Astrocyte of the spinal cord (primary cell): ENCODE data around the gene TRAPPC3.

Experiments
- DNase-seq: peaks from one replicate; pipeline ENCODE4 v3.0.0; 2011; ENCODE audit warnings: low read depth, low spot score
- H3K4me3 ChIP-seq: 2 replicates; pipeline ENCODE4 v1.5.1; 2011; ENCODE audit warnings: low read depth, mild to moderate bottlenecking, low read length, moderate library complexity
- in situ Hi-C: cut with HindIII; loops from 2 replicates; pipeline ENCODE4 v1.10.0; 2017; ENCODE audit warnings: low sequenced_read_pairs
- TF ChIP-seq, protein P1 (sequence below): IDR thresholded peaks from 2 replicates; pipeline ENCODE4 v1.5.1; 2012; ENCODE audit warnings: low read depth, mild to moderate bottlenecking, low read length, inconsistent platforms

TRAPPC3 gene

DNA sequence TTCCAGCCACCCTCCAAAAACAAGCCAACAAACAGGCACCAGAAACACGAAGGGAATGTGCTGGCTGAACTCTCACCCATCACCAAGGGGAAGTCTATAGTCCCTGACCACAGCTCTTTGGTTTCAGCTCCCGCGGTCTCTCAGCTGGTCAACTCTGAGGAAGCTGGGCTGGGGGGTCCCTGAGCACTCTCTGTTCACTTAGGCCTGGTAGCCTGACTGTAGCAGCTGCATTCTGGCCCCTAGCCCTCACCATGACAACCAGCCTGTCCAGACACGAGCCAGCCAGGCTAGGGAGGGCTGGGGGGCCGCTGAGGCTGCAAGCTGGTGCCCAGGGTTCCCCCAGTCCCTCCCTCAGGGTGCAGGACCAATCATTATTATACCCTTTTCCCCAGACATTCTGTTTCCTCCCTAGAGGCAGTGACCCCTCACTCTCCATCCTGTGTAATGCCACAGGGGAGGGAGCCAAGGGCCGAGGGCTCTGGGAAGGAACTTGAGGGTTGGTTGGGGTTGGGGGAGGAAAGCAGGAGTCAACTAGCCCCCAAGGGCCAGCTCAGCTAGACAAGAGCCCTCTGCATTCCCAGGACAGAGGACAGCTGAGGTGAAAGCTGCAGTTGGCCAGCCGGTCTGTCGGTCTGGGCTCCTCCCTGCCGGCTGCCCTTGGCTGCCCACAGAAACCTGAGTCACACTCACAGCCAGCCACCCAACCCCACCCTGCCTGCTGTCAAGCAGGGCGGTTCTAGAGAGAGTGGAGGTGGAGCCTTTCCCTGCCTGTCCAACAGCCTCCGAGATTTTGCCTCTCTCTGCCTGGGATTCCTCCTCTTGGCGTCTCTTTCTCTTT lies 1.2 kb upstream of the TRAPPC3 start:
- no peak overlapping the region for H3K4me3 ChIP-seq
- in situ Hi-C loops = no loop called here
- TF ChIP-seq, protein P1, sequence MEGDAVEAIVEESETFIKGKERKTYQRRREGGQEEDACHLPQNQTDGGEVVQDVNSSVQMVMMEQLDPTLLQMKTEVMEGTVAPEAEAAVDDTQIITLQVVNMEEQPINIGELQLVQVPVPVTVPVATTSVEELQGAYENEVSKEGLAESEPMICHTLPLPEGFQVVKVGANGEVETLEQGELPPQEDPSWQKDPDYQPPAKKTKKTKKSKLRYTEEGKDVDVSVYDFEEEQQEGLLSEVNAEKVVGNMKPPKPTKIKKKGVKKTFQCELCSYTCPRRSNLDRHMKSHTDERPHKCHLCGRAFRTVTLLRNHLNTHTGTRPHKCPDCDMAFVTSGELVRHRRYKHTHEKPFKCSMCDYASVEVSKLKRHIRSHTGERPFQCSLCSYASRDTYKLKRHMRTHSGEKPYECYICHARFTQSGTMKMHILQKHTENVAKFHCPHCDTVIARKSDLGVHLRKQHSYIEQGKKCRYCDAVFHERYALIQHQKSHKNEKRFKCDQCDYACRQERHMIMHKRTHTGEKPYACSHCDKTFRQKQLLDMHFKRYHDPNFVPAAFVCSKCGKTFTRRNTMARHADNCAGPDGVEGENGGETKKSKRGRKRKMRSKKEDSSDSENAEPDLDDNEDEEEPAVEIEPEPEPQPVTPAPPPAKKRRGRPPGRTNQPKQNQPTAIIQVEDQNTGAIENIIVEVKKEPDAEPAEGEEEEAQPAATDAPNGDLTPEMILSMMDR = no peak
- peak; percentile 97 for DNase-seq

- no peak overlapping the region for H3K4me3 ChIP-seq
- no peak for DNase-seq
- TF ChIP-seq, protein P1 = no peak
- in situ Hi-C loops = loop anchor here (25.0 kb wide), 2 partner anchors 137 to 262 kb away; no protein-coding TSS in a partner anchor
Measured at GRCh38 chr1:36149973-36150295, 648 bp upstream of the TRAPPC3 start.

DNA sequence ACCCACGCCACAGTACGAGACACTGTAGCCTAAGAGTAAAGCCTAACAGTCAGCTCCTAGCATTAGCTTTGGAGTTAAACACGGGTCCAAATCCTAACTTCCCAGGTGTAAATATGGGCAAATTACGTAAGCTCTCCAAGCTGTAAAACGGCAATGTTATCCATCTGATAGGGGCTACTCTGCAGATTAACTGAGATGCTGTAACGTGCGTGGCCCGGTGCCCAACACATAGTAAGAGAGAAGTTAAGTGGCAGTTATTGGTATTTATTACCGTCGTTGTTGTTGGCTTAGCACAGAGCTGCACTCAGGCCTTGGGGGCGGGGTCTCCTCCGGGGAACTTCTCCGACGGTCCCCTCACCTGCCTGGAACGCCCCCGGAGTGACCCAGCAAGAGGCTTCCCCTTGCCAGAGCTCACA lies 457 bp downstream of the TRAPPC3 start:
- in situ Hi-C loops = loop anchor here (25.0 kb wide), 2 partner anchors 138 to 263 kb away; no protein-coding TSS in a partner anchor
- peak overlapping the region; percentile 82 for H3K4me3 ChIP-seq
- TF ChIP-seq, protein P1 = no peak
- DNase-seq = no peak

DNA sequence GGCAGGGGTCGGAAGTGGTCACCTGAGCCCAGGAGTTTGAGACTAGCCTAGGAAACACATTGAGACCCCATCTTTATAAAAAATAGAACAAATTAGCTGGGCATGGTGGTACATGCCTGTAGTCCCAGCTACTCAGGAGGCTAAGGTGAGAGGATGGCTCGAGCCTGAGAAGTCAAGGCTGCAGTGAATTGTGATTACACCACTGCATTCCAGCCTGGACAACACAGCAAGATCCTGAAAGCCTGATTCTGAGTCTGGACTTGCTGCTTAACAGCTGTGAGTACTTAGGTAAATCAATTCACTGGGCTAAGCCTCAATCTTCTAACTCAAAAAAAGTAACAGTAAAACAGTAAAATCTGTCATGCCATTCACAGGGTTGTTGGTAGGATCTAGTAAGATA lies 4.9 kb downstream of the TRAPPC3 start:
- no peak for DNase-seq
- in situ Hi-C loops = loop anchor here (25.0 kb wide), 2 partner anchors 143 to 268 kb away; no protein-coding TSS in a partner anchor
- TF ChIP-seq, protein P1 = no peak
- no peak overlapping the region for H3K4me3 ChIP-seq

- no peak for DNase-seq
- no peak overlapping the region for H3K4me3 ChIP-seq
- in situ Hi-C loops = loop anchor here (25.0 kb wide), 2 partner anchors 144 to 269 kb away; no protein-coding TSS in a partner anchor
- TF ChIP-seq, protein P1 = no peak
Measured at GRCh38 chr1:36143424-36143823, 5.9 kb downstream of the TRAPPC3 start.

DNA sequence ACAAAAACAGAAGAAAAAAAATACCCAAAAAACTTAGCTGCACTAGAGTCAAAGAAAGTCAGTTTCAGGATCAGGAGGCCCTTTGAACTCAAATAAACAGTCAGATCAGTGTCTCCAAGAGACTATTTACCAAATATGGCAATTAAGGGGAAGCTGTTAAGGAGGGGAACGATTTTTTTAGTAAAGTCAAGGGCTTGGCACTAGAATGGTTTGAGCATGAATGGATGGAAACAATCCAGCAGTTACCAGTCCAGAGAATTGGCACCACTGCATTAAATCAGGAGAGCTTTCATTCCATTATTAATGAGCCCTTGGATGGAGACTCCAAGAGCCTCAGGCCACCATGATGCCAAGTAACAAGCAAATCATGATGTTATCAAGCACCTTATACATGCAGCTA lies 7.2 kb downstream of the TRAPPC3 start:
- H3K4me3 ChIP-seq = no peak overlapping the region
- TF ChIP-seq, protein P1 = no peak
- DNase-seq = no peak
- in situ Hi-C loops = loop anchor here (25.0 kb wide), 2 partner anchors 145 to 270 kb away; no protein-coding TSS in a partner anchor
